Measurements from ENCODE around the gene OR2T33. TPM values are rescaled to one million over a fixed set of nuclear protein-coding genes. Genes with fewer than 3 reads are reported as not detected.

Gene OR2T33, protein sequence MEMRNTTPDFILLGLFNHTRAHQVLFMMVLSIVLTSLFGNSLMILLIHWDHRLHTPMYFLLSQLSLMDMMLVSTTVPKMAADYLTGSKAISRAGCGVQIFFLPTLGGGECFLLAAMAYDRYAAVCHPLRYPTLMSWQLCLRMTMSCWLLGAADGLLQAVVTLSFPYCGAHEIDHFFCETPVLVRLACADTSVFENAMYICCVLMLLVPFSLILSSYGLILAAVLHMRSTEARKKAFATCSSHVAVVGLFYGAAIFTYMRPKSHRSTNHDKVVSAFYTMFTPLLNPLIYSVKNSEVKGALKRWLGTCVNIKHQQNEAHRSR
- 0.07 TPM in 1 of 2 replicates, not detected in the other for polyA plus RNA-seq (2012; rRNA removed)
- polyA plus RNA-seq (2012; cell fraction: cytosol; rRNA removed) = not detected in 2 replicates
- polyA plus RNA-seq (2012; cell fraction: nucleus; rRNA removed) = not detected in 2 replicates

DNA sequence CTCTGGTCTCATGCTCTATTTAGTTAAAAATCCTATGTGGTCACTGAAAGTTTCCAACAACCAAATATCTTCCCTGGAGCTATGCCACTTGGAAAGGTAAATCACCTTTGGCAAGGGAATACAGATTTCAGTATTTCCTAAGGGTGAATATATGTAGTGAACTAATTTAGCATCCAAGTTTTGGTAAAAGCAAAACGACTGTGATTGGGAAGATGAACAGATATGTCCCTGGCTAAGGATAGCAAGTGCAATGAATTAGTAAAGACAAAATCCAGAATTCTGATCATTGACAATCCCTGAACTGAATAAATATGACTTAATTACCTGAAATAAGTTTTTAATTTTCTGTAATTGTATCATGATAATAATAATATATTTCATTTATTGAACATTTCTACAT is at the start of gene OR2T33:
TSS of gene OR2T33 (minus strand) at position 101 of the 400 bp plus-strand sequence. CDS start 4,162 bp downstream, outside the sequence.
- no peaks in the 10 kb centered on the region for H3K36me3 ChIP-seq (replicated peaks in 1 of 2; ENCODE audit: control insufficient read depth in 1 of 2, insufficient read depth in 2 of 2, low read length in 1 of 2)
- ChIA-PET CTCF (no interaction called here), POLR2A (no interaction called here)
- no peaks in the 10 kb centered on the region for H4K20me1 ChIP-seq (ENCODE audit: insufficient read depth)
- no peak within 1 kb of the TSS for H2AFZ ChIP-seq (ENCODE audit: low read depth)
- no peak within 1 kb of the TSS for H3K4me2 ChIP-seq
- no peak within 1 kb of the TSS for H3K4me3 ChIP-seq (ENCODE audit: low read depth in 2 of 2, low read length in 1 of 2)
- H3K27ac ChIP-seq (ENCODE audit: low read depth in 2 of 2, low read length in 1 of 2) = no peak within 1 kb of the TSS
- 0% methylated on average over 1 of the region's 1 CpG for WGBS (ENCODE audit: low lambda C conversion rate)
- DNase-seq = no peak
- no peaks in the 10 kb centered on the region for H3K79me2 ChIP-seq (ENCODE audit: insufficient read depth)
- H3K4me1 ChIP-seq (ENCODE audit: control insufficient read depth in 1 of 2, insufficient read depth in 2 of 2, low read depth in 1 of 2, low read length in 1 of 2) = no peaks in the 10 kb centered on the region
- TF ChIP-seq, protein P1, sequence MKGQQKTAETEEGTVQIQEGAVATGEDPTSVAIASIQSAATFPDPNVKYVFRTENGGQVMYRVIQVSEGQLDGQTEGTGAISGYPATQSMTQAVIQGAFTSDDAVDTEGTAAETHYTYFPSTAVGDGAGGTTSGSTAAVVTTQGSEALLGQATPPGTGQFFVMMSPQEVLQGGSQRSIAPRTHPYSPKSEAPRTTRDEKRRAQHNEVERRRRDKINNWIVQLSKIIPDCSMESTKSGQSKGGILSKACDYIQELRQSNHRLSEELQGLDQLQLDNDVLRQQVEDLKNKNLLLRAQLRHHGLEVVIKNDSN (IDR thresholded peaks at IDR 0.05; ENCODE audit: borderline replicate concordance, low read depth) = no peak
- no peak for TF ChIP-seq RCOR1 (IDR thresholded peaks at IDR 0.05; ENCODE audit: low read length)
- TF ChIP-seq NRF1 (IDR thresholded peaks at IDR 0.05; ENCODE audit: low read depth, low read length) = no peak
- TF ChIP-seq JUND (IDR thresholded peaks at IDR 0.05) = no peak
- TF ChIP-seq, protein P2, sequence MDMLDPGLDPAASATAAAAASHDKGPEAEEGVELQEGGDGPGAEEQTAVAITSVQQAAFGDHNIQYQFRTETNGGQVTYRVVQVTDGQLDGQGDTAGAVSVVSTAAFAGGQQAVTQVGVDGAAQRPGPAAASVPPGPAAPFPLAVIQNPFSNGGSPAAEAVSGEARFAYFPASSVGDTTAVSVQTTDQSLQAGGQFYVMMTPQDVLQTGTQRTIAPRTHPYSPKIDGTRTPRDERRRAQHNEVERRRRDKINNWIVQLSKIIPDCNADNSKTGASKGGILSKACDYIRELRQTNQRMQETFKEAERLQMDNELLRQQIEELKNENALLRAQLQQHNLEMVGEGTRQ (IDR thresholded peaks at IDR 0.05; ENCODE audit: borderline replicate concordance, low read depth, low read length) = no peak
- TF ChIP-seq, protein P3, sequence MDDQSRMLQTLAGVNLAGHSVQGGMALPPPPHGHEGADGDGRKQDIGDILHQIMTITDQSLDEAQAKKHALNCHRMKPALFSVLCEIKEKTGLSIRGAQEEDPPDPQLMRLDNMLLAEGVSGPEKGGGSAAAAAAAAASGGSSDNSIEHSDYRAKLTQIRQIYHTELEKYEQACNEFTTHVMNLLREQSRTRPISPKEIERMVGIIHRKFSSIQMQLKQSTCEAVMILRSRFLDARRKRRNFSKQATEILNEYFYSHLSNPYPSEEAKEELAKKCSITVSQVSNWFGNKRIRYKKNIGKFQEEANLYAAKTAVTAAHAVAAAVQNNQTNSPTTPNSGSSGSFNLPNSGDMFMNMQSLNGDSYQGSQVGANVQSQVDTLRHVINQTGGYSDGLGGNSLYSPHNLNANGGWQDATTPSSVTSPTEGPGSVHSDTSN (IDR thresholded peaks at IDR 0.05) = no peak
- TF ChIP-seq, protein P4, sequence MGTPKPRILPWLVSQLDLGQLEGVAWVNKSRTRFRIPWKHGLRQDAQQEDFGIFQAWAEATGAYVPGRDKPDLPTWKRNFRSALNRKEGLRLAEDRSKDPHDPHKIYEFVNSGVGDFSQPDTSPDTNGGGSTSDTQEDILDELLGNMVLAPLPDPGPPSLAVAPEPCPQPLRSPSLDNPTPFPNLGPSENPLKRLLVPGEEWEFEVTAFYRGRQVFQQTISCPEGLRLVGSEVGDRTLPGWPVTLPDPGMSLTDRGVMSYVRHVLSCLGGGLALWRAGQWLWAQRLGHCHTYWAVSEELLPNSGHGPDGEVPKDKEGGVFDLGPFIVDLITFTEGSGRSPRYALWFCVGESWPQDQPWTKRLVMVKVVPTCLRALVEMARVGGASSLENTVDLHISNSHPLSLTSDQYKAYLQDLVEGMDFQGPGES (IDR thresholded peaks at IDR 0.05; ENCODE audit: low read depth, low read length) = no peak
- no peak for TF ChIP-seq FOXJ3 (CRISPR knock-in tag; IDR thresholded peaks at IDR 0.05)
- TF ChIP-seq, protein P5, sequence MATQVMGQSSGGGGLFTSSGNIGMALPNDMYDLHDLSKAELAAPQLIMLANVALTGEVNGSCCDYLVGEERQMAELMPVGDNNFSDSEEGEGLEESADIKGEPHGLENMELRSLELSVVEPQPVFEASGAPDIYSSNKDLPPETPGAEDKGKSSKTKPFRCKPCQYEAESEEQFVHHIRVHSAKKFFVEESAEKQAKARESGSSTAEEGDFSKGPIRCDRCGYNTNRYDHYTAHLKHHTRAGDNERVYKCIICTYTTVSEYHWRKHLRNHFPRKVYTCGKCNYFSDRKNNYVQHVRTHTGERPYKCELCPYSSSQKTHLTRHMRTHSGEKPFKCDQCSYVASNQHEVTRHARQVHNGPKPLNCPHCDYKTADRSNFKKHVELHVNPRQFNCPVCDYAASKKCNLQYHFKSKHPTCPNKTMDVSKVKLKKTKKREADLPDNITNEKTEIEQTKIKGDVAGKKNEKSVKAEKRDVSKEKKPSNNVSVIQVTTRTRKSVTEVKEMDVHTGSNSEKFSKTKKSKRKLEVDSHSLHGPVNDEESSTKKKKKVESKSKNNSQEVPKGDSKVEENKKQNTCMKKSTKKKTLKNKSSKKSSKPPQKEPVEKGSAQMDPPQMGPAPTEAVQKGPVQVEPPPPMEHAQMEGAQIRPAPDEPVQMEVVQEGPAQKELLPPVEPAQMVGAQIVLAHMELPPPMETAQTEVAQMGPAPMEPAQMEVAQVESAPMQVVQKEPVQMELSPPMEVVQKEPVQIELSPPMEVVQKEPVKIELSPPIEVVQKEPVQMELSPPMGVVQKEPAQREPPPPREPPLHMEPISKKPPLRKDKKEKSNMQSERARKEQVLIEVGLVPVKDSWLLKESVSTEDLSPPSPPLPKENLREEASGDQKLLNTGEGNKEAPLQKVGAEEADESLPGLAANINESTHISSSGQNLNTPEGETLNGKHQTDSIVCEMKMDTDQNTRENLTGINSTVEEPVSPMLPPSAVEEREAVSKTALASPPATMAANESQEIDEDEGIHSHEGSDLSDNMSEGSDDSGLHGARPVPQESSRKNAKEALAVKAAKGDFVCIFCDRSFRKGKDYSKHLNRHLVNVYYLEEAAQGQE (IDR thresholded peaks at IDR 0.05; ENCODE audit: low read depth, low read length) = no peak
- TF ChIP-seq SMC3 (IDR thresholded peaks at IDR 0.05; ENCODE audit: low read depth, low read length) = no peak
- H3K9me2 ChIP-seq = no peaks in the 10 kb centered on the region
- no peaks in the 10 kb centered on the region for H3F3A ChIP-seq (replicated peaks; ENCODE audit: insufficient read depth)
- H3K9me3 ChIP-seq = peaks cover 4% of the 10 kb centered on the region; the same call in 1 of the 2 replicates
- no peaks in the 10 kb centered on the region for H3K27me3 ChIP-seq (ENCODE audit: insufficient read depth)
- no peak within 1 kb of the TSS for H3K9ac ChIP-seq
